ENCODE results near the gene MSL1.

GRCh38 chr17:40100669-40101366, 21.0 kb upstream of the MSL1 start:
- TF ChIP-seq, protein P1, sequence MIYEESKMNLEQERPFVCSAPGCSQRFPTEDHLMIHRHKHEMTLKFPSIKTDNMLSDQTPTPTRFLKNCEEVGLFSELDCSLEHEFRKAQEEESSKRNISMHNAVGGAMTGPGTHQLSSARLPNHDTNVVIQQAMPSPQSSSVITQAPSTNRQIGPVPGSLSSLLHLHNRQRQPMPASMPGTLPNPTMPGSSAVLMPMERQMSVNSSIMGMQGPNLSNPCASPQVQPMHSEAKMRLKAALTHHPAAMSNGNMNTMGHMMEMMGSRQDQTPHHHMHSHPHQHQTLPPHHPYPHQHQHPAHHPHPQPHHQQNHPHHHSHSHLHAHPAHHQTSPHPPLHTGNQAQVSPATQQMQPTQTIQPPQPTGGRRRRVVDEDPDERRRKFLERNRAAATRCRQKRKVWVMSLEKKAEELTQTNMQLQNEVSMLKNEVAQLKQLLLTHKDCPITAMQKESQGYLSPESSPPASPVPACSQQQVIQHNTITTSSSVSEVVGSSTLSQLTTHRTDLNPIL (CRISPR knock-in tag; IDR thresholded peaks at IDR 0.05; ENCODE audit: low read depth), result no peak
- TF ChIP-seq TOX (CRISPR knock-in tag; IDR thresholded peaks at IDR 0.05; ENCODE audit: borderline replicate concordance) (no peak), SNAI2 (CRISPR knock-in tag; IDR thresholded peaks at IDR 0.05) (no peak), RARB (CRISPR knock-in tag; IDR thresholded peaks at IDR 0.05) (no peak), ZFP30 (CRISPR knock-in tag; IDR thresholded peaks at IDR 0.05) (no peak), ARNTL (CRISPR knock-in tag; IDR thresholded peaks at IDR 0.05; ENCODE audit: borderline replicate concordance, low read depth) (peak; percentile 96), GLIS3 (CRISPR knock-in tag; IDR thresholded peaks at IDR 0.05) (no peak), CSDC2 (CRISPR knock-in tag; IDR thresholded peaks at IDR 0.05) (no peak)
